Adipocyte (in vitro differentiated cells): ENCODE data around the gene SPA17.

Experiments used
- DNase-seq: peaks from one replicate; pipeline ENCODE4 v3.0.0-alpha.2; 2015; ENCODE audit warnings: low read depth
- H3K27me3 ChIP-seq: replicated peaks from 2 replicates; pipeline ENCODE4 v1.7.0; 2013; ENCODE audit warnings: mild to moderate bottlenecking, low read length, moderate library complexity; ENCODE audit not compliant: control insufficient read depth, insufficient read depth
- H3K36me3 ChIP-seq: 2 replicates; pipeline ENCODE4 v1.7.0; 2013; ENCODE audit warnings: low read length, mild to moderate bottlenecking, moderate library complexity; ENCODE audit not compliant: control insufficient read depth, insufficient read depth, severe bottlenecking
- H3K4me1 ChIP-seq: 2 replicates; pipeline ENCODE4 v1.7.0; 2013; ENCODE audit warnings: mild to moderate bottlenecking, low read length, moderate library complexity; ENCODE audit not compliant: control insufficient read depth, insufficient read depth
- H3K4me3 ChIP-seq: 2 replicates; pipeline ENCODE4 v1.7.0; 2013; ENCODE audit warnings: mild to moderate bottlenecking, low read length, moderate library complexity
- H3K9ac ChIP-seq: 2 replicates; pipeline ENCODE4 v1.7.0; 2013; ENCODE audit warnings: mild to moderate bottlenecking, low read length, moderate library complexity
- H3K9me3 ChIP-seq: 2 replicates; pipeline ENCODE4 v1.7.0; 2013; ENCODE audit warnings: mild to moderate bottlenecking, low read length, moderate library complexity; ENCODE audit not compliant: control insufficient read depth

Gene SPA17

GRCh38 chr11:124700028-124700427, 26.3 kb downstream of the SPA17 start:
- peaks cover 13% of the 10 kb centered on the region for H3K9me3 ChIP-seq
- no peak for DNase-seq
- H3K27me3 ChIP-seq, result no peaks in the 10 kb centered on the region
- no peaks in the 10 kb centered on the region for H3K36me3 ChIP-seq
- no peak overlapping the region for H3K4me3 ChIP-seq
- no peak overlapping the region for H3K9ac ChIP-seq
- no peaks in the 10 kb centered on the region for H3K4me1 ChIP-seq

DNA sequence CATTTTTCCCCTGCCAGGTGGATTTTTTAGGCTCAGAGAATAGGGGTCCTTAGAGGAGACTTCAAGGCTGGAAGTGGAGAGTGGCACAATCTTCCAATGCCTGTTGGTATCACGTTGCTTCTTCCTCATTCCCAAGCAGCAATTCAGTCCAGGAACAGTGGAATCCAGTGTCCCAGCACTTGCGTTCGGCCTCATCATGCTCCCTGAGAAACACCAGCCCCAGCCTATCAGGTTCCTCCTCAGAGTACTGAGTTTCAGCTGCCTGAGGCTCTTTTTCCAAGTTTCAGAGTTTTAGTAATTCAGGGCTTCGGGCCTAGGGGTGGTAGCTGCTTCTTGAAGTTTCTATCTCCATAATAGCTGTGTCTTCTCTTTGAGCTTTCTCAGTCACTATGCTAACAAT, 34.1 kb downstream of the SPA17 start:
- H3K4me3 ChIP-seq, result no peak overlapping the region
- peaks cover 19% of the 10 kb centered on the region for H3K9me3 ChIP-seq
- no peaks in the 10 kb centered on the region for H3K36me3 ChIP-seq
- DNase-seq, result no peak
- H3K27me3 ChIP-seq, result no peaks in the 10 kb centered on the region
- H3K9ac ChIP-seq, result no peak overlapping the region
- H3K4me1 ChIP-seq, result no peaks in the 10 kb centered on the region

DNA sequence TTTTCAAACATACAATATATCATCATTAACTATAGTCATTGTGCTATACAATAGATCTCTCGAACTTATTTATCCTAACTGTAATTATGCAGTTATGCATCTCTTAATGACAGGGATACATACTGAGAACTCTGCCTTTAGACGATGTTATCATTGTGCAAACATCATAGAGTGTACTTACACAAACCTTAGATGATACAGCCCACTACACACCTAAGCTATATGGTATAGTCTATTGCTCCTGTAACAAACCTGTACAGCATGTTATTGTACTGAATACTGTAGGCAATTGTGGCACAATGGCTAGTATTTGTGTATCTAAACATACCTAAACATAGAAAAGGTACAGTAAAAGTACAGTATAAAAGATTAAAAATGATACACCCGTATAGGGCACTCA, 38.7 kb downstream of the SPA17 start:
- no peak for DNase-seq
- peaks cover 22% of the 10 kb centered on the region for H3K27me3 ChIP-seq
- H3K4me3 ChIP-seq, result no peak overlapping the region
- H3K36me3 ChIP-seq, result no peaks in the 10 kb centered on the region
- no peak overlapping the region for H3K9ac ChIP-seq
- peaks cover 10% of the 10 kb centered on the region for H3K9me3 ChIP-seq
- peaks cover 2% of the 10 kb centered on the region for H3K4me1 ChIP-seq

DNA sequence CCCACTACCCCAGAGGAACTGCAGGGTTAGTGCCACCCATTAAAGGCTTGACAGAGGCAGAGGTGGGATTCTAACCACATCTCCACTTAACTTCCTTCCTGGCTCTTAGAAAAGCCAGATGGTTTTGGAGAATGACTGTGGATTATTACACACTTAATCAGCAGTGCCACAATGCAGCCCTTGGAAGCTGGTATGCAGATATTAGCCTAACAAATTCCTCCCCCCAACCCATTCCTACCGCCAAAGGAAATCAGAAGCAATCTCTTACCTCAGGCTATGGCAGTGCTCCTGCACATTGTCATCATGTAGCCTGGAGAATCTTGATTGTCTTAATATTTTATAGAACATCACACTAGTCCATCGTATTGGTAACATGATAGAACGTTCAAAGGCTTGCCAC, 42.9 kb downstream of the SPA17 start:
- Histone ChIP-seq H3K27me3 (peaks cover 61% of the 10 kb centered on the region), H3K4me3 (no peak overlapping the region)
- DNase-seq, result no peak

DNA sequence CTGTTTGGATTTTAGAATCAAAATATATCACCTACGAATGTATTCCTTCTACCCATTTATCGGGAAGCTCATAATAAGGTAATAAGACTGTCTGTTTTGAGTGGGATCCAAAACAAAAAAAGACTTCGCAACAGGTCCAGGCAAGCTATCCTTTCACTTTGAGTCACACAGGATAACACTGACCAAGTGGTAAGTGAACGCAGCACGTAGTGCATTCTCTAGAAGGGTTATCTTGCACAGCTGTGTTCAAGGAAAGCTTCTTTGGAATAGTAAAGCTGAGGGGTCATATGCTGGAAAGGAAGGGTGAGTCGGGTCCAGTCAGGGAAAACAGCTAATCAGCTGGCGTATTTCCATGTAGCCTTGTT, 43.7 kb downstream of the SPA17 start:
- DNase-seq, result no peak
- H3K4me1 ChIP-seq, result peaks cover 13% of the 10 kb centered on the region
- peaks cover 69% of the 10 kb centered on the region for H3K27me3 ChIP-seq
- no peaks in the 10 kb centered on the region for H3K36me3 ChIP-seq
- H3K9ac ChIP-seq, result no peak overlapping the region
- H3K4me3 ChIP-seq, result peak overlapping the region; percentile 76
- H3K9me3 ChIP-seq, result no peaks in the 10 kb centered on the region

More for the DNA sequence above, 42.9 kb downstream of the SPA17 start:
- Histone ChIP-seq H3K36me3 (no peaks in the 10 kb centered on the region), H3K4me1 (peaks cover 13% of the 10 kb centered on the region), H3K9me3 (no peaks in the 10 kb centered on the region), H3K9ac (no peak overlapping the region)

DNA sequence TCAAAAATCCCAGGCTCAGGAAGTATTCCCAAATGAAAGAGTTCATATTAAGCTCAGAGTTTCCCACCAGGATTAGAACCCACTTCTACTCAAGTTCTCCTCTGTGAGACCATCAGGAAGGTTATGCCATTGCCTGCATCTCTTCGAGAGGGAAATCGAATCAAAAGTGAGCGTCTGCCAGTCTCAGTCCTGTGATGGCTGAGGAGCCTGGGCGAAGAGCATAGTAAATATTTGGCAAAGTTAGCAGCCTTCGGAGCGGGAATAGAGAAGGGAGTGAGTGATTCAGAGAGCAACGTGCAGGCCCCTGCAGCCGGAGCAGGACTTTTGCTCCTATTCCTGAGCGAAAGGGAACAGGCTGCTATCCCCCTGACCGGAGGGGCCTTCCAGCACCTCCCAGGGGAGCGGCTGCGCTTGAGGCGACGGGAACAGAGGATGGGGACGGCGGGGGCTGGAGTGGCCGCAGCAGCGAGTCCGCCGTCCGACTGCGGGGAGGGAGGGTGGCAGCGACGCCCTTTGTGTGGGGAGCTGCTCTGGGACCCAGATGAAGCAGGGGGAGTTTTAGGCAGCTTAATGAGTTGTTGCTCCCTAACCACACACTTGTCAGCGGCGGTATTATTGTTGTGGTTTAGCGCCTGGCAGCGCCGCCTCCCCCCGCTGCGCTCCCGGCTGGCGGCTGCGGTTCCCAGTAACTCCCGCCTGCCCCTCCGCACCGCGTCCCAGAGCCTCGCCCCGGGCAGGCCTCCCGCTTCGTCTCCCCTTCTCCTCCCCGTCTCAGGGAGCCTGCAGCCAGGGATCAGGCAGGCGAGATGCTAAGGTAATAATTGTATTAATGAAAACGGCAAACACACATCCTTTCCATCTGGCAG, 44.3 kb downstream of the SPA17 start:
- peak; percentile 37 for DNase-seq
- peaks cover 13% of the 10 kb centered on the region for H3K4me1 ChIP-seq
- peak overlapping the region; percentile 31 for H3K9ac ChIP-seq
- no peaks in the 10 kb centered on the region for H3K36me3 ChIP-seq
- H3K4me3 ChIP-seq, result peak overlapping the region; percentile 76
- H3K9me3 ChIP-seq, result no peaks in the 10 kb centered on the region
- H3K27me3 ChIP-seq, result peaks cover 75% of the 10 kb centered on the region

DNA sequence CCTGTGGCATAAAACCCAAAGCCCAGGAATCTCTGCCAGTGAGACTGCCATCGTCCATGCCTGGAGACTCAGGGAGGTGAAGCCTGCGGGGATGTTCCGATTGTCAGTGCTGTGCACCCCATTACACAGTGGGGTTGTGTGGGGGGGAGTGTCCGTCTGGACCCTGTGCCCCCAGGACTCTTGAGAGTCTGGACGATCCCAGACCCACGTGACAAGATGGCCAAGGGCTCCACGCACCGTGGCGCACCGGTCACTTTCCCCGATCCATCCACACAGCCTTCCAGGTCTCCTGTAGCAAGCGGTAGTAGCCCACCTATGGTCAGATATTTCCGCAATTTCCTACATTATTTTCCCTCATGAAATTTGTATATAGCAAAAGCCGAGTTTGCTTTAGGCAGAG, 45.1 kb downstream of the SPA17 start:
- no peaks in the 10 kb centered on the region for H3K9me3 ChIP-seq
- DNase-seq, result no peak
- H3K9ac ChIP-seq, result no peak overlapping the region
- no peak overlapping the region for H3K4me3 ChIP-seq
- peaks cover 79% of the 10 kb centered on the region for H3K27me3 ChIP-seq
- H3K36me3 ChIP-seq, result no peaks in the 10 kb centered on the region
- peaks cover 13% of the 10 kb centered on the region for H3K4me1 ChIP-seq

GRCh38 chr11:124719534-124719933, 45.8 kb downstream of the SPA17 start:
- H3K36me3 ChIP-seq, result no peaks in the 10 kb centered on the region
- peaks cover 13% of the 10 kb centered on the region for H3K4me1 ChIP-seq
- no peaks in the 10 kb centered on the region for H3K9me3 ChIP-seq
- H3K4me3 ChIP-seq, result no peak overlapping the region
- peaks cover 79% of the 10 kb centered on the region for H3K27me3 ChIP-seq
- H3K9ac ChIP-seq, result no peak overlapping the region
- no peak for DNase-seq

GRCh38 chr11:124722176-124722575, 48.5 kb downstream of the SPA17 start:
- Histone ChIP-seq H3K9ac (no peak overlapping the region), H3K4me1 (peaks cover 25% of the 10 kb centered on the region), H3K4me3 (no peak overlapping the region), H3K9me3 (no peaks in the 10 kb centered on the region), H3K27me3 (peaks cover 82% of the 10 kb centered on the region), H3K36me3 (no peaks in the 10 kb centered on the region)
- no peak for DNase-seq

DNA sequence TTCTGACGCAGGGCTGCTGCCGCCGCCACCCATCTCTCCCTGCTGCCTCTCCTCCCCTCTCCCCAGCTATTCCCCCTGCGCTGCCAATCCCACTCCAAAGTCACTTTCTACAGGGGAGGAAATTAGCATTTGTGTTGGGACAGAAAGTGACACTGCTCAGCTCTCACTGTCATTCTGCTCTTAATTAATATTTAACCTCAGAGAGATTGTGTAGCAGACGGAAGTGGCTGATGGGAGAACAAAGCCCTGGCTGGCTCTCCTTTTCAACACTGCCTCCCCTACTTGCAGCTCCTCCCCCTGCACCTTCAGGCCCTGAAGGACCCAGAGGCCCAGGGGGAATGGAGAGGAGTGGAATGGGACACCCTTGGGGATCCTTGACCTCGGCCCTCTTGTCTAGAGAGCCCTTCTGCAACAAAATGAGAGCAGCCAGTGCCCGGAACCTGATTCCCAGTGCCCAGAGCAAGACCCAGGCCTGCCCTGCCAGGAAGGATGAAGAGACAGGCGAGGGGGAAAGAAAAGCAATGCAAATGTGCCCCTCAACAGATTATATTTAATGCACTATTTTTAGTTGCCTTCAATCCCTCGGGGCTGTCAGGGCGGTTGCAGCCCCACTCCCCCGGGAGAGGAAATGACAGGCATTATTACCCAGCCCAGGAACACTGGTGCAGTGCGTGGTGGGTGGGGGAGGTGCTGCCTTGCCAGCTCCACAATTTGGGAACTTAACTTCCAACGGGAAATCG, 51.4 kb downstream of the SPA17 start:
- Histone ChIP-seq H3K27me3 (peaks cover 61% of the 10 kb centered on the region), H3K4me3 (no peak overlapping the region)
- no peak for DNase-seq

DNA sequence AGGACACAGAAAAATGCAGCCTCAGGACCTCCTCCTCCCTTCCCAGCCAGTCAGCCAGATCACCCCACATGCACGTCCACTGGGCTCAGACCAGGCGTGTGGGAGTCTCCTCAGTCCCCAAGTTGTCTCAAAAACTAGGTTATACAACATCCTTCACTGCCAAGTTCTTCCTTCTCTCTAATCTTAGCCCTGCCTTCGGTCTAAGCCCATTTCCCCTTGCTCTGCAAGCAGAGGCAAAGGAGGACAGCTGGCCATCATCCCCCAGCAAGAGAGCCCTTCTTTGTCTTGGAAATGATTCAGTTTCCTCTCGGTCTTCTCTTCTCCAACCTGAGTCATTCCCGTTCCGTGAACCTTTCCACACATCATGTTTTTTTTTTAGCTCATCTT, 52.0 kb downstream of the SPA17 start:
- no peak for DNase-seq
- Histone ChIP-seq H3K27me3 (peaks cover 56% of the 10 kb centered on the region), H3K9me3 (no peaks in the 10 kb centered on the region), H3K4me1 (peaks cover 15% of the 10 kb centered on the region), H3K9ac (no peak overlapping the region), H3K4me3 (no peak overlapping the region), H3K36me3 (no peaks in the 10 kb centered on the region)

More for the DNA sequence above, 51.4 kb downstream of the SPA17 start:
- H3K4me1 ChIP-seq, result peaks cover 15% of the 10 kb centered on the region
- H3K9me3 ChIP-seq, result no peaks in the 10 kb centered on the region
- no peak overlapping the region for H3K9ac ChIP-seq
- H3K36me3 ChIP-seq, result no peaks in the 10 kb centered on the region
